Peyer's patch (tissue), 4 donors: ENCODE data around the gene IRAK1BP1.

ENCODE experiments used
- CTCF ChIP-seq, 6 experiments: fragments of 450-650 bp in 4 of 6; fragments of 200-600 bp in 2 of 6; sonication (generic) in 1 of 6; IDR thresholded peaks; one replicate each; pipeline ENCODE4 v1.5.1; 2017 to 2019; ENCODE audit warnings: antibody characterized with exemption in 6 of 6, mild to moderate bottlenecking in 3 of 6, moderate library complexity in 1 of 6
- POLR2A ChIP-seq, 2 donors: fragments of 450-650 bp; IDR thresholded peaks; one replicate each; pipeline ENCODE4 v1.5.1; 2017; ENCODE audit warnings: antibody characterized with exemption in 2 of 2, mild to moderate bottlenecking in 2 of 2, moderate library complexity in 2 of 2

GRCh38 chr6:78947962-78948361 is 80.6 kb downstream of the IRAK1BP1 start:
- TF ChIP-seq CTCF (IDR thresholded peaks at IDR 0.05) (no peak), POLR2A (IDR thresholded peaks at IDR 0.05) (no peak)
